Nucleus accumbens (tissue), 56 donors: ENCODE data around the gene PAPSS2.
"Not testable (repeated sequence)": the region's sequence is repeated elsewhere in the genome, so short reads cannot be mapped to it uniquely, and the experiment has no call there.

ENCODE experiments used
- DNase-seq, 56 donors: peaks; one replicate each; lab custom pipeline; 2025; lab: John Stamatoyannopoulos, UW

Gene PAPSS2

DNA sequence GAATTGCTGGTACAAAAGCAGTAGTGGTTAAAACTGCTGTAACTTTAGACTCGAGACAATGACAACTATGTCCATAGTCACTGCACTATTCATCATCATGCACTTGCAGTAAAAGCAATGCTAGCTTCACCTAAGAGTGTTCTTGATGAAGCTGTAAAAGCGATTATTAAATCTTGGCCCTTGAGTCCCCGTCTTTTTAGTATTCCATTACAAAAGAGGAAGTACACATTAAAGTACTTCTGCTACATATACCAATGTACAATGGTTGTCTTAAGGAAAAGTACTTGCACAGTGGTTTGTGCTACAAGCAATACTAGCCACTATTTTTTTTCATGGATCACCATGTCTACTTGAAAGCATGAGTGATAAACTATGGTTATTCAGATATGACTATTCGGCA, 80.0 kb downstream of the PAPSS2 start:
- no peak for DNase-seq

DNA sequence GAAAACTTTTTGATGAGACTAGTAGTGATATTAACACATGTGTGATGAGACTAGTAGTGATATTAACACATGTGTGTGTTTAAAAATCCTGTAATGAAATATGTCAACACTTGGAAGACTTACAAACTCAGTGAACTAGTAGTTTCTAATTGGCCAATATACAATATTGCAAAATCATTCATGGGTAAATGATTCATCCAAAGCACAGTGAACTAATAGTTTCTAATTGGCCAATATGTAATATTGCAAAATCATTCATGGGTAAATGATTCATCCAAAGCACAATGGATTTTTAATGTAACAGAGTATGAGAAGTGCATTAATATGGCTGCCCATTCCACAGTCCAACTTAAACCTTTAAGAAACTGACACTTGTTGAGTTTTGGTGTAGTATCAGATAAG, 80.6 kb downstream of the PAPSS2 start:
- DNase-seq: no peak

- DNase-seq: not testable (repeated sequence)
Measured at GRCh38 chr10:87742992-87743610, 83.4 kb downstream of the PAPSS2 start.

GRCh38 chr10:87744606-87745005, 84.9 kb downstream of the PAPSS2 start:
- no peak for DNase-seq

GRCh38 chr10:87746911-87747310, 87.2 kb downstream of the PAPSS2 start:
- DNase-seq: no peak

- not testable (repeated sequence) for DNase-seq
Measured at GRCh38 chr10:87748244-87748643, 88.6 kb downstream of the PAPSS2 start.

DNA sequence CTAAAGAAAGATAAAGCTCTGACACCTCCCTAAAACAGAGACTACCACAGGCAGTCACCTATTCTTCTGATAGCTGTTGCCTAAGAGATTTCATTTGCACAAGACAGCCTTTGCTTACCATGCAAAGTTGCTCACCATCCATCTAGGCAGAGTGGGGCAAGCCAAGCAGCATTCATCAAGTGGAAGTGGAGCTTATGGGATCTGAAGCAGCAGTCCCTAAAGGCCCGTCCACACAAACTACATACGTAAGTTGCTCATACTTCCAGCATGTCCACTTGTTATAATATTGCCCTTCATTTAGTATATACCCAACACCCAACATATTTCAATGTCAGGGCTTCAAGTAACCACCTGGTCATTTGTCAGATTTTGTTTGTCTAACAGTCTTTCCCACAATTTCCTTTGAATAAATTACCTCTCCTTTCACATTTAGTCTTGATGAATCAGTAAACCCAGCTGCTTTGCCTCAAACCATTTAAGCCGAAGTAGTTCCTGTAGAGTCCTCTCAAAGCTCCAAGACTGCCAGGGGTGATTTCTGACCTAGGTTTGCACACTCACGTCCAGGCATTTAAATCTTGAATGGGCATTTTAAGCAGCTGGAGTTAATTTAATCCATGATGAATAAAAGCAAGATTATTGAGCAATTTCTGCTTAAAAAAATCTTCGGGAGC, 90.5 kb downstream of the PAPSS2 start:
- DNase-seq: no peak

DNA sequence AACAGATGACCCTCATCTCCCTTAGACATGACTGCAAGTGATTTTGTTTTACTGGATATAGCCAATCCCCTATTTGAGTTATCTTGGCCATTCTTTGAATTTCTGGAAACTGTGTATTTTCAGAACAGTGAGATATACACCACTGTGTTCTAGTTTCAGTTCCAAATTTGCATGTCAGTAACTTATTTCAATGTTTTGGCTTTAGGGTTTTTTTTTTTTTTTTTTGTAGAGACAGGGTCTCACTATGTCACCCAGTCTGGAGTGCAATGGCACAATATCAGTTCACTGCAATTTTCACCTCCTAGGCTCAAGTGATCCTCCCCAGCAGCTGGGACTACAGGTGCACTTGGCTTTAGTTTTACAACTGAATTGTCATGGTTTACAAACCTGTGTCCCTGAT, 91.1 kb downstream of the PAPSS2 start:
- no peak for DNase-seq

GRCh38 chr10:87751274-87751673, 91.6 kb downstream of the PAPSS2 start:
- no peak for DNase-seq

- no peak for DNase-seq
Measured at GRCh38 chr10:87752566-87752965, 92.9 kb downstream of the PAPSS2 start.

- no peak for DNase-seq
Measured at GRCh38 chr10:87753995-87754866, 94.6 kb downstream of the PAPSS2 start.

DNA sequence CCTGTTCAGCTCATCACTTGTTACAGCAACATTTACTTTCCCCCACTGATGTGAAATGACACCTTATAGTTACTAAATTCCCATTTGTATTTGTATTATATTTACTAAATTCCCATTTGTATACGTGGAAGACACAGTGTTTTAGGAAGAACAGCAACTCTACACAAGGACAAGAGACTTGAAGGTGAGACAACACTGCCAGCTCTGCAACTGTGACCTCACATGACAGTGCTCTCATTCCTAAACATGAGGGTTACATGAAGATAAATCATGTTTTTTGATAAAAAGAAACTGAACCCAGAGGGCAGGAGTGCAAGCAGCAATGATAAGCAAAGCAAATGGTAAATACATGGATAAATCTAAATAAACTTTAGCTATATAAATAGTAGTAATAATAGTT, 98.0 kb downstream of the PAPSS2 start:
- DNase-seq: no peak

DNA sequence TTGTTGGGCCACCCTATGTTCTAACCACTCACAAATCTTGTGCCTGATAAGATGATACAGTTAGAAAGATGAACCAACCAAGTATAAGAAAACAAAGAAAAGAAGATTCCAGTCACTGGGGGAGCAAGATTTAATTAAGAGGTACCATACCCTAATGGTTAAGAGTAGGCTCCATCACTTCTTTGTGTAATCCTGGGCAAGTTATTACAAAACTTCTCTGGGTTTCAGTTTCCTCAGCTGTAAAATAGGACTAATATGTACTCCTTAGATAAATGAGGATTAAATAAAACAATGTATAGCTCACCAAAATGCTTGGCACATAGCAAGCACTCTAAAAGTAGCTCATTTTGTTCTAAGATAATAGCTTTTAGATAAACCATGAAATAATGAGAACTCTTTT, 99.9 kb downstream of the PAPSS2 start:
- DNase-seq: no peak

DNA sequence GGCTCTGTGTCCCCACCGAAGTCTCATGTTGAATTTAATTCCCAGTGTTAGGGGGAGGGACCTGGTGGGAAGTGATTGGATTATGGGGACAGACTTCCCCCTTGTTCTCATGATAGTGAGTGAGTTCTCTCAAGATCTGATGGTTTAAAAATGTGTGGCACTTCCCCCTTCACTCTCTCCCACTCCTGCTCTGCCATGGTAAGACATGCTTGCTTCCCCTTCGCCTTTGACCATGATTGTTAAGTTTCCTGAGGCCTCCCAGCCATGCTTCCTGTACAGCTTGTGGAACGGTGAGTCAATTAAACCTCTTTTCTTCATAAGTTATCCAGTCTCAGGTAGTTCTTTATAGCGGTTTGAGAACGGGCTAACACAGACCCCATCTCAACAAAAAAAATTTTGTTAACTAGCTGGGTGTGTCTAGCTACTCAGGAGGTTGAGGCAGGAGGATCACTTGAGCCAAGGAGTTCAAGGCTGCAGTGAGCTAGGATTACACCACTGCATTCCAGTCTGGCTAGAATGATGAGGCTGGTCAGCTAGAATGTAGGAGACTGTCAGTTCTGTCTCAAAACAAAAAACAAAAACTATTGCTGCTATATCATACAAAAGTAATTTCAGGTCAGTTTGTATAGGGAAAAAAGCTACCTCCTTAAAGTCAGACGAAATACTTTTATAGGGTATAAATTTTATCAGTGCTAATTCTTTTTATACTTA, 100.7 kb downstream of the PAPSS2 start:
- no peak for DNase-seq

DNA sequence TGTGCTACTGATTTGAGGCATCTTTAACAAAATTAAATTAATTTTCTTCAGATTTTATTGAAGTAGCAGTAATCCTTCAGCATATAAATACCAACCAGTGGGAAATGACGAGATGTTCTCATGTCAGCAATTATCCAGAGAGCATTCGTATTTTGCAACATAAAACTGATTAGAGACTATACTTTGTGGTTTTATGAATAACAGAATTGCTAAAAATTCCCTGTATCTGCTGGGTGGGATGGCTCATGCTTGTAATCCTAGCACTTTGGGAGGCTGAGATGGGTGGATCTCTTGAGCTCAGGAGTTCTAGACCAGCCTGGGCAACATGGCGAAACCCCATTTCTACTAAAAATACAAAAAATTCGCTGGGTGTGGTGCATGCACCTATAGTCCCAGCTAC, 101.5 kb downstream of the PAPSS2 start:
- DNase-seq: no peak

GRCh38 chr10:87761892-87762291, 102.2 kb downstream of the PAPSS2 start:
- DNase-seq: no peak

GRCh38 chr10:87763086-87763861, 103.6 kb downstream of the PAPSS2 start:
- DNase-seq: no peak

- DNase-seq: no peak
Measured at GRCh38 chr10:87764072-87764934, 104.6 kb downstream of the PAPSS2 start.
